Measurements from ENCODE around the gene SMIM27.
"Not testable (repeated sequence)": the region's sequence is repeated elsewhere in the genome, so short reads cannot be mapped to it uniquely, and the experiment has no call there.

Gene SMIM27

DNA sequence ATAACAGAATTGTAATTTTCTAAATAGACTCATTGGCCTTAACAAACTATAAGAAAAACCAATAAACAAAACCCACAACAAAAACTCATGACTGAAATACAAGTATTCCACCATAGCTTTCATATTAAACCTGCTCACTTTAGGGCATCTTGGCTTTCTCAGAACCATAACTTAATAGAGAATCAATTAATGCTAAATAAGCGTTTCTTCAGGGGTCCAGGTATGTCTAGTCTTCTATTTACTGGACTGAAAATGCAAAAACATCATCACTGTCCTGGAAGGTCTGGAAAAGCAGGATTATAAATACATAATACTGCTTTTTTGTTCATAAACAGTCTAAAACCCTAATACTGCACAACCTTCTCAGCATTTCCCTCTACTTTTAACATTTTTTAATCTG, 6.2 kb upstream of the SMIM27 start:
- TF ChIP-seq CTCF (IDR thresholded peaks at IDR 0.05) (no peak), ZFX (IDR thresholded peaks at IDR 0.05; ENCODE audit: borderline replicate concordance) (no peak)
- no peak overlapping the region for H3K27ac ChIP-seq

- not testable (repeated sequence) for H3K27ac ChIP-seq
Observed at GRCh38 chr9:32548213-32548612, 3.9 kb upstream of the SMIM27 start.

DNA sequence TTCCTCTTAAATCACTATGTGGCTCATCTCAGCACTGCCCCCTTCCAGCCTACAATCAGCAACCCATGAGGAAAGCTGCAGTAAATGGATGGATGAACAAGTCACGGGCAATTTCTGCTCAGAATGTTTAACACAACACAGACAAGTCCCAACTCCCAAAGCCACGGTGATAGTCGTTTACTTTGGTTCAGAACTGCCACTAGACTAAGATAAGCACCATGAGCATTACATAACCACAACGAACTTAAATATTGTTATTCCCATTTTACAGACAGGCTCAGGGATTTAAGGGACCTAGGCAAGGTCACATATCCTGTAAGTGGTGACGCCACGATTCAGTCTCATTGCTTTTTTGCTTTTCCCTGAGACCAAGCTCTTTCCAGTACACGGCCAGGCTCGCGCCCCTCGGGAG, 2.0 kb upstream of the SMIM27 start:
- H3K27ac ChIP-seq: peak overlapping the region; percentile 93
- TF ChIP-seq CTCF (IDR thresholded peaks at IDR 0.05) (no peak; the same call in 1 of the 2 replicates), ZFX (IDR thresholded peaks at IDR 0.05; ENCODE audit: borderline replicate concordance) (no peak)

DNA sequence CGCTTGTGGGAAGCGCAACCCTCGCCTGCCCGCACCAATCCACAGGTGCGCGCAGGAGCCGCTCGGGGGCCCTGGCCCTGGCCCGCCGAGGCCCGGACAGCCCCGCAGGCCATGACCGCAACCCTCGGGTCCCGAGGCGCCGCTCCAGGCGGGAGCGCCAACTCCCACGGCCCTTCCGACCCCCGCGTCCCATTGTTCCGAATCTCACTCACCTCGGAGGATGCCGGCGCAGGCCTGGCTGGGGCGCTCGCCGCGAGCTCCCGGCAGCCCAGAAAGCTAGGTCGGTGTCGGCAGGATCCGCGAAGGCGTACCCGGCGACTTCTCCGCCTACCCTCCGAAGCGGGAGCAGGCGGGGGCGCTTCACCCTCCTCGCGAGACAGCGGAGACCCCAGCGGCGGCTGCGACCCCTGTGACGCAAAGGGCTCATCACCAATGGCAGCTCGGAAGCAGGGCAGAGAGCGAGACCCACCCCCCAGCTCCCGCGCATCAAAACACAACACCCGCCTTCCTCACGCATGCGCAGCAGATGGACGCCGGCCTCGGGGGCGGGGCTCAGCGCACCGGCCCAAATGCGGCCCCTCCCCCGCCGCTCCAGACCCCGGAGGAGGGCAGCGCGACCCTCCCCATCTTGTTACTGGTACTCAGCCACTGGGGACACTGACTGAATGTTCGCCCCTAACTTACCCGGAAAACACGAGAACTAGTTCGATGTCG, 1.4 kb upstream of the SMIM27 start:
- TF ChIP-seq ZFX (IDR thresholded peaks at IDR 0.05; ENCODE audit: borderline replicate concordance): no peak
- TF ChIP-seq CTCF (IDR thresholded peaks at IDR 0.05): peak; percentile 35; the same call in 1 of the 2 replicates

GRCh38 chr9:32551276-32552051, 663 bp upstream of the SMIM27 start:
- TF ChIP-seq CTCF (IDR thresholded peaks at IDR 0.05) (no peak), ZFX (IDR thresholded peaks at IDR 0.05; ENCODE audit: borderline replicate concordance) (no peak)
- peak overlapping the region; percentile 93 for H3K27ac ChIP-seq

More for the DNA sequence above, 1.4 kb upstream of the SMIM27 start:
- H3K27ac ChIP-seq: peak overlapping the region; percentile 93

DNA sequence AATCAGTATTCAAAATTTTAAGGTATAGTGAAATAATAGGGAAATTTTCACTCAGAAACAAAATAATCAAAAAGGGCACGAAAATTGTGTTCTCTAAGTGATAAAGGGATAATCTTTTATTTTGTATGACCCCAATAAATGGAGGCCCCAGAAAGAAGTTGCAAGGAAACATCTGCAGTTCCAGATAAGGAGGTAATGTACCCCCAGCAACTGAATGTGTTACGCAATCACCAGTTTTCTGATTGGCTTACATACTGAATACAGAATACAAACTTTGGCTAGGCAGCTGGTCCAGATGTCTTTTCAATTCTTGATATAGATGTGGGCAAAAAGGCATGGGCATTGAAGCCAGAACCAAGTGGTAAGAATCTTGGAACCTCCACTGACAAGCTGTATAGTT, 2.0 kb downstream of the SMIM27 start:
- H3K27ac ChIP-seq: no peak overlapping the region
- no peak for TF ChIP-seq CTCF (IDR thresholded peaks at IDR 0.05)
- no peak for TF ChIP-seq ZFX (IDR thresholded peaks at IDR 0.05; ENCODE audit: borderline replicate concordance)

- no peak overlapping the region for H3K27ac ChIP-seq
- TF ChIP-seq ZFX (IDR thresholded peaks at IDR 0.05; ENCODE audit: borderline replicate concordance) (no peak), CTCF (IDR thresholded peaks at IDR 0.05) (no peak)
Observed at GRCh38 chr9:32554591-32554990, 2.5 kb downstream of the SMIM27 start.

All from 22Rv1 (cell line).